Panc1 (cell line): ENCODE data around the gene DEDD2.

ENCODE experiments used
- POLR2AphosphoS5 ChIP-seq: IDR thresholded peaks from 2 replicates; pipeline ENCODE4 v1.6.1; 2012; ENCODE audit warnings: mild to moderate bottlenecking, low read depth, low read length, moderate library complexity
- TF ChIP-seq, protein P1 (sequence below): fragments of 450-650 bp; IDR thresholded peaks from 2 replicates; pipeline ENCODE4 v1.5.1; 2017; ENCODE audit warnings: mild to moderate bottlenecking
- TF ChIP-seq, protein P2 (sequence below), 2 experiments: IDR thresholded peaks; 2 replicates each; pipeline ENCODE4 v1.6.1; 2011 to 2012; ENCODE audit warnings: low read depth in 2 of 2, control low read depth in 1 of 2, low read length in 1 of 2, mild to moderate bottlenecking in 1 of 2, moderate library complexity in 1 of 2; ENCODE audit not compliant: insufficient read depth in 1 of 2

DNA sequence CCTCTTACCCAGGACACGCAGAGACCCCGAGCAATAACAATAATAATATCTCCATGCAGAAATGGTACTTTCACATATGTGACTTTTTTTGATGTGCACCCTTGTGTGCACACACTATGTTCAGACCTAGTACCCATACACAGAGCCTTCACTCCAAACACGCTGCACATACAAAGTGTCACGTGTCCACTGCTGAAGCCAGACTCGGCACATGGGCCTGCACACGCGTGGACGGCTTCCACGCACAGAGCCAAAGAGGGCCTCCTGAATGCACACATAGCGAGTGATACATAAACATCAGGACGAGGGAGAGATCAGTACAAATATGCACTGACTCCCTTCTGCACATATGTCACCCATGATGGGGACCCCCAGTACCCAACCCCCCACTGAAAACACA, 43.3 kb downstream of the DEDD2 start:
- TF ChIP-seq, protein P1, sequence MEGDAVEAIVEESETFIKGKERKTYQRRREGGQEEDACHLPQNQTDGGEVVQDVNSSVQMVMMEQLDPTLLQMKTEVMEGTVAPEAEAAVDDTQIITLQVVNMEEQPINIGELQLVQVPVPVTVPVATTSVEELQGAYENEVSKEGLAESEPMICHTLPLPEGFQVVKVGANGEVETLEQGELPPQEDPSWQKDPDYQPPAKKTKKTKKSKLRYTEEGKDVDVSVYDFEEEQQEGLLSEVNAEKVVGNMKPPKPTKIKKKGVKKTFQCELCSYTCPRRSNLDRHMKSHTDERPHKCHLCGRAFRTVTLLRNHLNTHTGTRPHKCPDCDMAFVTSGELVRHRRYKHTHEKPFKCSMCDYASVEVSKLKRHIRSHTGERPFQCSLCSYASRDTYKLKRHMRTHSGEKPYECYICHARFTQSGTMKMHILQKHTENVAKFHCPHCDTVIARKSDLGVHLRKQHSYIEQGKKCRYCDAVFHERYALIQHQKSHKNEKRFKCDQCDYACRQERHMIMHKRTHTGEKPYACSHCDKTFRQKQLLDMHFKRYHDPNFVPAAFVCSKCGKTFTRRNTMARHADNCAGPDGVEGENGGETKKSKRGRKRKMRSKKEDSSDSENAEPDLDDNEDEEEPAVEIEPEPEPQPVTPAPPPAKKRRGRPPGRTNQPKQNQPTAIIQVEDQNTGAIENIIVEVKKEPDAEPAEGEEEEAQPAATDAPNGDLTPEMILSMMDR: no peak
- no peak for TF ChIP-seq POLR2AphosphoS5
- TF ChIP-seq, protein P2, sequence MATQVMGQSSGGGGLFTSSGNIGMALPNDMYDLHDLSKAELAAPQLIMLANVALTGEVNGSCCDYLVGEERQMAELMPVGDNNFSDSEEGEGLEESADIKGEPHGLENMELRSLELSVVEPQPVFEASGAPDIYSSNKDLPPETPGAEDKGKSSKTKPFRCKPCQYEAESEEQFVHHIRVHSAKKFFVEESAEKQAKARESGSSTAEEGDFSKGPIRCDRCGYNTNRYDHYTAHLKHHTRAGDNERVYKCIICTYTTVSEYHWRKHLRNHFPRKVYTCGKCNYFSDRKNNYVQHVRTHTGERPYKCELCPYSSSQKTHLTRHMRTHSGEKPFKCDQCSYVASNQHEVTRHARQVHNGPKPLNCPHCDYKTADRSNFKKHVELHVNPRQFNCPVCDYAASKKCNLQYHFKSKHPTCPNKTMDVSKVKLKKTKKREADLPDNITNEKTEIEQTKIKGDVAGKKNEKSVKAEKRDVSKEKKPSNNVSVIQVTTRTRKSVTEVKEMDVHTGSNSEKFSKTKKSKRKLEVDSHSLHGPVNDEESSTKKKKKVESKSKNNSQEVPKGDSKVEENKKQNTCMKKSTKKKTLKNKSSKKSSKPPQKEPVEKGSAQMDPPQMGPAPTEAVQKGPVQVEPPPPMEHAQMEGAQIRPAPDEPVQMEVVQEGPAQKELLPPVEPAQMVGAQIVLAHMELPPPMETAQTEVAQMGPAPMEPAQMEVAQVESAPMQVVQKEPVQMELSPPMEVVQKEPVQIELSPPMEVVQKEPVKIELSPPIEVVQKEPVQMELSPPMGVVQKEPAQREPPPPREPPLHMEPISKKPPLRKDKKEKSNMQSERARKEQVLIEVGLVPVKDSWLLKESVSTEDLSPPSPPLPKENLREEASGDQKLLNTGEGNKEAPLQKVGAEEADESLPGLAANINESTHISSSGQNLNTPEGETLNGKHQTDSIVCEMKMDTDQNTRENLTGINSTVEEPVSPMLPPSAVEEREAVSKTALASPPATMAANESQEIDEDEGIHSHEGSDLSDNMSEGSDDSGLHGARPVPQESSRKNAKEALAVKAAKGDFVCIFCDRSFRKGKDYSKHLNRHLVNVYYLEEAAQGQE (IDR thresholded peaks at IDR 0.05; ENCODE audit: insufficient read depth in 1 of 2, low read depth in 2 of 2, low read length in 1 of 2): no peak
